IMR-90 (cell line): ENCODE measurements around the gene CTCF. TPM values are rescaled to one million over a fixed set of nuclear protein-coding genes. Genes with fewer than 3 reads are reported as not detected.

Experiments used
- ATAC-seq: fragments of 200-7000 bp; cut with Tn5 transposase; 2 replicates; pipeline ENCODE4 v1.9.1; 2020; ENCODE audit warnings: low read depth, mild to moderate bottlenecking, moderate library complexity
- BruUV-seq: library from RNA; stranded (reverse); fragments of 400-500 nt; replicated peaks from 2 replicates; lab custom pipeline; 2021; lab: Mats Ljungman, UMichigan
- CTCF ChIA-PET: fragments of 300-600 bp; formaldehyde crosslinking; extraction: SDS; loops from one replicate; lab custom pipeline; 2021; ENCODE audit warnings: antibody characterized with exemption; lab: Yijun Ruan, JAX
- POLR2A ChIA-PET: fragments of 300-600 bp; sonication (Branson Sonifier 250); formaldehyde crosslinking; loops from one replicate; lab custom pipeline; 2022; ENCODE audit warnings: antibody characterized with exemption; ENCODE audit not compliant: unreplicated experiment; lab: Charles Lee
- DNase-seq: peaks from one replicate; pipeline ENCODE4 v3.0.0; 2013
- H2AFZ ChIP-seq: replicated peaks from 2 replicates; pipeline ENCODE3; 2013; ENCODE audit warnings: low read length, mild to moderate bottlenecking; ENCODE audit not compliant: poor library complexity
- H2AK5ac ChIP-seq: 2 replicates; pipeline ENCODE4 v1.6.1; 2013; ENCODE audit warnings: low read depth, low read length, inconsistent platforms
- H2AK9ac ChIP-seq: replicated peaks from 2 replicates; pipeline ENCODE3; 2013; ENCODE audit warnings: mild to moderate bottlenecking, low read depth, low read length, moderate library complexity; ENCODE audit not compliant: poor library complexity
- H2BK120ac ChIP-seq: 2 replicates; pipeline ENCODE4 v1.6.1; 2013; ENCODE audit warnings: low read depth, low read length, inconsistent platforms
- H2BK15ac ChIP-seq: 3 replicates; pipeline ENCODE4 v1.6.1; 2013; ENCODE audit warnings: low read depth, low read length, inconsistent platforms
- H2BK20ac ChIP-seq: 2 replicates; pipeline ENCODE4 v1.6.1; 2013; ENCODE audit warnings: low read depth, mild to moderate bottlenecking, inconsistent platforms, low read length, moderate library complexity
- H2BK5ac ChIP-seq: 2 replicates; pipeline ENCODE4 v1.6.1; 2013; ENCODE audit warnings: mild to moderate bottlenecking, low read depth, low read length, inconsistent platforms; ENCODE audit not compliant: poor library complexity, severe bottlenecking
- H3K14ac ChIP-seq: replicated peaks from 2 replicates; pipeline ENCODE4 v1.6.1; 2013; ENCODE audit warnings: low read depth, low read length, inconsistent platforms
- H3K18ac ChIP-seq: 2 replicates; pipeline ENCODE4 v1.6.1; 2013; ENCODE audit warnings: low read depth, low read length, control low read depth
- H3K23ac ChIP-seq: 2 replicates; pipeline ENCODE4 v1.6.1; 2013; ENCODE audit warnings: low read depth, low read length, inconsistent platforms
- H3K27ac ChIP-seq: 2 replicates; pipeline ENCODE4 v1.5.1; 2013; ENCODE audit warnings: mild to moderate bottlenecking, control low read depth, low read length; ENCODE audit not compliant: insufficient read depth
- H3K27me3 ChIP-seq: 2 replicates; pipeline ENCODE4 v1.6.1; 2013; ENCODE audit warnings: low read length; ENCODE audit not compliant: control insufficient read depth, insufficient read depth
- H3K36me3 ChIP-seq: 2 replicates; pipeline ENCODE4 v1.6.1; 2013; ENCODE audit warnings: low read length, mixed read lengths; ENCODE audit not compliant: control insufficient read depth, insufficient read depth
- H3K4ac ChIP-seq: 2 replicates; pipeline ENCODE4 v1.6.1; 2013; ENCODE audit warnings: low read depth, low read length, inconsistent platforms
- H3K4me1 ChIP-seq: 2 replicates; pipeline ENCODE4 v1.6.1; 2013; ENCODE audit warnings: low read length, mixed read lengths; ENCODE audit not compliant: control insufficient read depth, insufficient read depth
- H3K4me2 ChIP-seq: 2 replicates; pipeline ENCODE4 v1.6.1; 2013; ENCODE audit warnings: low read depth, mild to moderate bottlenecking, control low read depth, low read length, moderate library complexity
- H3K4me3 ChIP-seq: 2 replicates; pipeline ENCODE4 v1.5.1; 2013; ENCODE audit warnings: low read depth, mild to moderate bottlenecking, control low read depth, low read length, moderate library complexity; ENCODE audit not compliant: insufficient read depth
- H3K56ac ChIP-seq: 2 replicates; pipeline ENCODE4 v1.6.1; 2013; ENCODE audit warnings: low read length, inconsistent platforms; ENCODE audit not compliant: insufficient read depth; ENCODE audit errors: extremely low read depth
- H3K79me1 ChIP-seq, 2 experiments: 2 replicates each; pipeline ENCODE4 v1.6.1; 2013; ENCODE audit warnings: low read length in 2 of 2, inconsistent platforms in 1 of 2, low read depth in 1 of 2
- H3K9ac ChIP-seq: 2 replicates; pipeline ENCODE4 v1.6.1; 2013; ENCODE audit warnings: low read depth, low read length, control low read depth
- H3K9me1 ChIP-seq: 2 replicates; pipeline ENCODE4 v1.6.1; 2013; ENCODE audit warnings: low read length, inconsistent platforms; ENCODE audit not compliant: insufficient read depth
- H3K9me3 ChIP-seq: 2 replicates; pipeline ENCODE4 v1.6.1; 2013; ENCODE audit warnings: low read length; ENCODE audit not compliant: control insufficient read depth, insufficient read depth
- H4K20me1 ChIP-seq: 2 replicates; pipeline ENCODE4 v1.6.1; 2013; ENCODE audit warnings: low read length, inconsistent platforms; ENCODE audit not compliant: insufficient read depth
- H4K5ac ChIP-seq: 2 replicates; pipeline ENCODE4 v1.6.1; 2013; ENCODE audit warnings: mild to moderate bottlenecking, low read depth, low read length, control low read depth
- H4K8ac ChIP-seq, 2 experiments: 2 replicates each; pipeline ENCODE4 v1.6.1; 2013; ENCODE audit warnings: low read depth in 2 of 2, low read length in 2 of 2, control low read depth in 1 of 2, inconsistent platforms in 1 of 2
- H4K91ac ChIP-seq: 2 replicates; pipeline ENCODE4 v1.6.1; 2013; ENCODE audit warnings: low read depth, low read length, inconsistent platforms; ENCODE audit not compliant: insufficient read depth
- BHLHE40 ChIP-seq: fragments of 150-350 bp; IDR thresholded peaks from 2 replicates; pipeline ENCODE4 v1.6.1; 2016; ENCODE audit warnings: mild to moderate bottlenecking, low read depth, low read length
- CEBPB ChIP-seq: IDR thresholded peaks from 2 replicates; pipeline ENCODE4 v1.6.1; 2012; ENCODE audit warnings: low read depth, low read length, improper control_type of control experiment
- CHD1 ChIP-seq: IDR thresholded peaks from 2 replicates; pipeline ENCODE4 v1.6.1; 2012; ENCODE audit warnings: low read depth, low read length, improper control_type of control experiment
- CTCF ChIP-seq: conservative IDR thresholded peaks from 2 replicates; pipeline ENCODE4 v1.5.1; 2012; ENCODE audit warnings: mild to moderate bottlenecking, low read depth, low read length, improper control_type of control experiment
- ELK1 ChIP-seq: fragments of 150-350 bp; IDR thresholded peaks from 2 replicates; pipeline ENCODE4 v1.6.1; 2016; ENCODE audit warnings: low read depth, mild to moderate bottlenecking, low read length, moderate library complexity, borderline replicate concordance
- FOS ChIP-seq: fragments of 150-350 bp; IDR thresholded peaks from 2 replicates; pipeline ENCODE4 v1.6.1; 2016; ENCODE audit warnings: low read depth, low read length
- MAFK ChIP-seq: IDR thresholded peaks from 2 replicates; pipeline ENCODE4 v1.6.1; 2012; ENCODE audit warnings: low read depth, low read length, improper control_type of control experiment
- MAZ ChIP-seq: IDR thresholded peaks from 2 replicates; pipeline ENCODE4 v1.6.1; 2012; ENCODE audit warnings: low read depth, mild to moderate bottlenecking, low read length, improper control_type of control experiment, moderate library complexity, borderline replicate concordance
- MXI1 ChIP-seq: IDR thresholded peaks from 2 replicates; pipeline ENCODE4 v1.6.1; 2012; ENCODE audit warnings: low read depth, mild to moderate bottlenecking, low read length, moderate library complexity, borderline replicate concordance
- NFE2L2 ChIP-seq: fragments of 150-350 bp; IDR thresholded peaks from 2 replicates; pipeline ENCODE4 v1.6.1; 2016; ENCODE audit warnings: low read depth, mild to moderate bottlenecking, low read length
- POLR2A ChIP-seq: IDR thresholded peaks from 2 replicates; pipeline ENCODE4 v1.6.1; 2012; ENCODE audit warnings: mild to moderate bottlenecking, low read depth, low read length
- RAD21 ChIP-seq: IDR thresholded peaks from 2 replicates; pipeline ENCODE4 v1.6.1; 2012; ENCODE audit warnings: low read length, improper control_type of control experiment
- RCOR1 ChIP-seq: IDR thresholded peaks from 2 replicates; pipeline ENCODE4 v1.6.1; 2012; ENCODE audit warnings: mild to moderate bottlenecking, low read length, improper control_type of control experiment; ENCODE audit not compliant: insufficient replicate concordance
- SMC3 ChIP-seq: fragments of 150-350 bp; IDR thresholded peaks from 2 replicates; pipeline ENCODE4 v1.6.1; 2016; ENCODE audit warnings: low read depth, mild to moderate bottlenecking, antibody characterized with exemption, low read length, moderate library complexity
- USF2 ChIP-seq: fragments of 150-350 bp; IDR thresholded peaks from 2 replicates; pipeline ENCODE4 v1.6.1; 2017; ENCODE audit warnings: mild to moderate bottlenecking, antibody characterized with exemption, low read length, low read depth
- WGBS, 2 experiments: methylation state at CpG; one replicate each; pipeline versions ENCODE4 v1.1.5 to v1.1.7; 2013; ENCODE audit warnings: missing lambda C conversion rate in 2 of 2; ENCODE audit not compliant: insufficient read length in 1 of 2; ENCODE audit errors: extremely low coverage in 2 of 2; 5-methylcytosine and 5-hydroxymethylcytosine counted together
- dilution Hi-C: fragments of 300-500 bp; cut with HindIII; formaldehyde crosslinking; loops from one replicate; pipeline ENCODE4 v1.14.3; 2018; ENCODE audit warnings: low sequenced_read_pairs; ENCODE audit not compliant: unreplicated experiment
- in situ Hi-C: fragments of 300-500 bp; cut with MboI; formaldehyde crosslinking; loops from 3 replicates; pipeline ENCODE4 v1.14.3; 2019; ENCODE audit warnings: low sequenced_read_pairs, inconsistent platforms, mixed read lengths
- intact Hi-C: fragments of 100-400 bp; cut with micrococcal nuclease; formaldehyde crosslinking; loops from 2 replicates; pipeline ENCODE4 v1.10.0; 2022
- polyA plus RNA-seq, 3 experiments: library from polyadenylated mRNA; depleted of rRNA; stranded (reverse); fragments of >200 nt; gene quantifications; 2 replicates each; pipeline ENCODE4 v1.2.3, GENCODE V29; 2012; ENCODE audit warnings: low replicate concordance in 1 of 3
- total RNA-seq: library from RNA; depleted of rRNA; stranded (reverse); fragments of >200 nt; gene quantifications from 2 replicates; pipeline ENCODE4 v1.2.3, GENCODE V29; 2012

The CTCF gene
- total and polyA plus RNA-seq, 2 of the 4 experiments (the other 2 are of a cell fraction): 16.1 to 22.8 TPM

GRCh38 chr16:67674851-67675578 is 112.7 kb downstream of the CTCF start:
- H3K14ac ChIP-seq: no peak overlapping the region
- POLR2A ChIA-PET: no interaction called here
- dilution Hi-C loops (no loop called here), intact Hi-C loops (loop anchor here (5.0 to 10.0 kb wide), 2 partner anchors 132 to 360 kb away; partner anchors contain the start of genes RANBP10 and TSNAXIP1), in situ Hi-C loops (loop anchor here (5.0 kb wide), 1 partner anchor 252 kb away; no protein-coding TSS in a partner anchor)
- CTCF ChIA-PET: no interaction called here
- ATAC-seq (no peak), DNase-seq (no peak)
- H2BK120ac ChIP-seq: no peak overlapping the region
- H3K4ac ChIP-seq: no peak overlapping the region
- H3K18ac ChIP-seq: no peak overlapping the region
- 0 out of 2 replicates have a peak, but pooled peaks cover 4% of the 10 kb centered on the region for H4K20me1 ChIP-seq
- no peaks in the 10 kb centered on the region for H3K4me1 ChIP-seq
- no peak overlapping the region for H2AK9ac ChIP-seq
- BruUV-seq: no TSS peak
- H3K9me3 ChIP-seq: no peaks in the 10 kb centered on the region
- H3K23ac ChIP-seq: no peak overlapping the region
- no peak overlapping the region for H2BK20ac ChIP-seq
- H2AK5ac ChIP-seq: no peak overlapping the region
- H2BK15ac ChIP-seq: no peak overlapping the region
- H2BK5ac ChIP-seq: no peak overlapping the region
- H4K8ac ChIP-seq: no peak overlapping the region
- H3K79me1 ChIP-seq: peaks cover 0 to 9% of the 10 kb centered on the region in 2 experiments; a peak in 1 of 4 replicates
- WGBS, 2 experiments: 97% methylated on average over 18 of the region's 28 CpGs; no CpG with 5 or more reads in 1 of the 2 experiments
- H3K4me2 ChIP-seq: no peak overlapping the region
- H3K9ac ChIP-seq: no peak overlapping the region
- H3K9me1 ChIP-seq: 0 out of 2 replicates have a peak, but pooled peaks cover 3% of the 10 kb centered on the region
- H4K91ac ChIP-seq: no peak overlapping the region
- no peaks in the 10 kb centered on the region for H3K27me3 ChIP-seq
- H3K27ac ChIP-seq: no peak overlapping the region
- H3K4me3 ChIP-seq: no peak overlapping the region
- no peak overlapping the region for H4K5ac ChIP-seq
- H2AFZ ChIP-seq: no peak overlapping the region
- no peak overlapping the region for H3K56ac ChIP-seq
- H3K36me3 ChIP-seq: peaks cover 10% of the 10 kb centered on the region; the same call in 1 of the 2 replicates
- TF ChIP-seq MAFK (no peak), MAZ (no peak), CHD1 (no peak), SMC3 (no peak), FOS (no peak), NFE2L2 (no peak), USF2 (no peak), BHLHE40 (no peak), POLR2A (no peak), RCOR1 (no peak), CTCF (no peak), CEBPB (no peak), RAD21 (no peak), ELK1 (no peak), MXI1 (no peak)
